Epithelial cell of proximal tubule (primary cell): ENCODE data around the gene TMEM131. TPM values are rescaled to one million over a fixed set of nuclear protein-coding genes. Genes with fewer than 3 reads are reported as not detected.

Experiments
- DNase-seq: peaks from one replicate; pipeline ENCODE4 v3.0.0-alpha.2; 2011; ENCODE audit warnings: low read depth
- H3K4me3 ChIP-seq: 2 replicates; pipeline ENCODE4 v1.5.1; 2011; ENCODE audit warnings: low read depth, mild to moderate bottlenecking, low read length
- total RNA-seq: library from RNA; depleted of rRNA; stranded (reverse); fragments of >200 nt; gene quantifications from 2 replicates; pipeline ENCODE4 v1.2.3, GENCODE V29; 2015
- TF ChIP-seq, protein P1 (sequence below): conservative IDR thresholded peaks from 2 replicates; pipeline ENCODE4 v1.5.1; 2012; ENCODE audit warnings: low read depth, mild to moderate bottlenecking, low read length

Gene TMEM131
- total RNA-seq, 1 donor from 2014 or later: 16.0 TPM

GRCh38 chr2:97948926-97949325 is 46.8 kb downstream of the TMEM131 start:
- TF ChIP-seq, protein P1, sequence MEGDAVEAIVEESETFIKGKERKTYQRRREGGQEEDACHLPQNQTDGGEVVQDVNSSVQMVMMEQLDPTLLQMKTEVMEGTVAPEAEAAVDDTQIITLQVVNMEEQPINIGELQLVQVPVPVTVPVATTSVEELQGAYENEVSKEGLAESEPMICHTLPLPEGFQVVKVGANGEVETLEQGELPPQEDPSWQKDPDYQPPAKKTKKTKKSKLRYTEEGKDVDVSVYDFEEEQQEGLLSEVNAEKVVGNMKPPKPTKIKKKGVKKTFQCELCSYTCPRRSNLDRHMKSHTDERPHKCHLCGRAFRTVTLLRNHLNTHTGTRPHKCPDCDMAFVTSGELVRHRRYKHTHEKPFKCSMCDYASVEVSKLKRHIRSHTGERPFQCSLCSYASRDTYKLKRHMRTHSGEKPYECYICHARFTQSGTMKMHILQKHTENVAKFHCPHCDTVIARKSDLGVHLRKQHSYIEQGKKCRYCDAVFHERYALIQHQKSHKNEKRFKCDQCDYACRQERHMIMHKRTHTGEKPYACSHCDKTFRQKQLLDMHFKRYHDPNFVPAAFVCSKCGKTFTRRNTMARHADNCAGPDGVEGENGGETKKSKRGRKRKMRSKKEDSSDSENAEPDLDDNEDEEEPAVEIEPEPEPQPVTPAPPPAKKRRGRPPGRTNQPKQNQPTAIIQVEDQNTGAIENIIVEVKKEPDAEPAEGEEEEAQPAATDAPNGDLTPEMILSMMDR: no peak
- no peak for DNase-seq
- H3K4me3 ChIP-seq: no peak overlapping the region

GRCh38 chr2:97945791-97946190 is 50.0 kb downstream of the TMEM131 start:
- no peak for DNase-seq
- TF ChIP-seq, protein P1: no peak
- H3K4me3 ChIP-seq: no peak overlapping the region

GRCh38 chr2:97936881-97937280 is 58.9 kb downstream of the TMEM131 start:
- no peak overlapping the region for H3K4me3 ChIP-seq
- TF ChIP-seq, protein P1: no peak

DNA sequence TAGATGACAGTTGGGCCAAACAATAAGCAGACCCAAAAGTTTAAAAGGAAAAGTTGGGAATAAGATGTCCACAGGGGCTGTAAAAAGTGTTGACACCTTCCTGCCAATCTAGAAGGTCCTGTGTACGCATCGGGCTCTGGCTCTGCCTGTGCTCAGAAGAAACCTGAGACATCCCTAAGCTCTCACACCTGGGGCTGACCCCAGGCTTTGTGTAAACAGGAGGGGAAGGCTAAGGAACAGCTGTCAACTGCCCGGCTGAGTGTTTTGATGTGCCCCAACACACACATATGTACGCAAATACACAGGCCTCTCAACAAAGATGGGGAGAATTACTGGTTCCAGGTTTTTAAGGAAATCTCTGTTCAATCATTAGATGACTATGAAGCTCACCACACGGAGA is 59.5 kb downstream of the TMEM131 start:
- TF ChIP-seq, protein P1: no peak
- DNase-seq: no peak
- H3K4me3 ChIP-seq: no peak overlapping the region

More at GRCh38 chr2:97936881-97937280, 58.9 kb downstream of the TMEM131 start:
- no peak for DNase-seq

DNA sequence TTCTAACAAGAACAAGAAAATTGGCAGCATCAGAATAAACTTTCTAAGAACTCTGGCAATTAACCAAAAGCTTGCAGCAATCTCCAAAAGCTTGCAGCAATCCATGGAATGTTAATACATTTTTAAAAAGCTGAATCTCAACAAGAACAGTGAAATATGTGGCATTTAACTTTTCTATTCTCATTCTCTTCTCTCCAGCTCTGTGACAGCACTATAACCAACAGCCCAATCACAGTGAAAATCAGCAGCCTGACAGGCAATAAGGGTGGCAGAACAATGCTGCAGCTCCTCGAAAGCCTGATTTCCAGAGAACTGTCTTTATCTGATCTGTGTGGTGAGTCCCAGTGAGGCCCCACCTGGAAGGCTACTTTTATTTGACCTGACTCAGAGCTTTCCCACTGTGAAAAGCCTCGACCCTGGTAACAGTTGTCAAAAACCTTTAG is 60.0 kb downstream of the TMEM131 start:
- no peak for DNase-seq
- H3K4me3 ChIP-seq: no peak overlapping the region
- TF ChIP-seq, protein P1: no peak

- TF ChIP-seq, protein P1: no peak
- DNase-seq: no peak
- no peak overlapping the region for H3K4me3 ChIP-seq
Observed at GRCh38 chr2:97932975-97933662, 62.6 kb downstream of the TMEM131 start.

GRCh38 chr2:97931858-97932225 is 63.9 kb downstream of the TMEM131 start:
- no peak overlapping the region for H3K4me3 ChIP-seq
- no peak for DNase-seq
- TF ChIP-seq, protein P1: no peak
